Effector memory CD4-positive, alpha-beta T cell (primary cell): Measurements from ENCODE around the gene UBASH3B.

Source experiments
- DNase-seq, 3 donors: peaks; one replicate each; pipeline ENCODE4 v3.0.0-alpha.2; 2020
- H3K27ac ChIP-seq: 2 replicates; pipeline ENCODE4 v1.7.0; 2013; ENCODE audit warnings: mild to moderate bottlenecking, low read length, moderate library complexity; ENCODE audit not compliant: insufficient read depth, poor library complexity, severe bottlenecking
- H3K27me3 ChIP-seq: replicated peaks from 2 replicates; pipeline ENCODE4 v1.7.0; 2013; ENCODE audit warnings: mild to moderate bottlenecking, low read length; ENCODE audit not compliant: insufficient read depth, control insufficient read depth, poor library complexity, severe bottlenecking
- H3K36me3 ChIP-seq: 2 replicates; pipeline ENCODE4 v1.7.0; 2013; ENCODE audit warnings: mild to moderate bottlenecking, low read length, moderate library complexity; ENCODE audit not compliant: control insufficient read depth, insufficient read depth
- H3K4me1 ChIP-seq: 2 replicates; pipeline ENCODE4 v1.7.0; 2013; ENCODE audit warnings: low read length, mild to moderate bottlenecking; ENCODE audit not compliant: control insufficient read depth, insufficient read depth, poor library complexity, severe bottlenecking
- H3K4me3 ChIP-seq: 2 replicates; pipeline ENCODE4 v1.7.0; 2013; ENCODE audit warnings: low read length, low read depth, mild to moderate bottlenecking; ENCODE audit not compliant: insufficient read depth, poor library complexity, severe bottlenecking
- H3K9me3 ChIP-seq: 2 replicates; pipeline ENCODE4 v1.7.0; 2013; ENCODE audit warnings: mild to moderate bottlenecking, low read length, moderate library complexity; ENCODE audit not compliant: control insufficient read depth

The UBASH3B gene

GRCh38 chr11:122756417-122756816 lies 100.9 kb downstream of the UBASH3B start:
- Histone ChIP-seq H3K27ac (no peak overlapping the region), H3K4me1 (peaks cover 5% of the 10 kb centered on the region), H3K9me3 (no peaks in the 10 kb centered on the region)

DNA sequence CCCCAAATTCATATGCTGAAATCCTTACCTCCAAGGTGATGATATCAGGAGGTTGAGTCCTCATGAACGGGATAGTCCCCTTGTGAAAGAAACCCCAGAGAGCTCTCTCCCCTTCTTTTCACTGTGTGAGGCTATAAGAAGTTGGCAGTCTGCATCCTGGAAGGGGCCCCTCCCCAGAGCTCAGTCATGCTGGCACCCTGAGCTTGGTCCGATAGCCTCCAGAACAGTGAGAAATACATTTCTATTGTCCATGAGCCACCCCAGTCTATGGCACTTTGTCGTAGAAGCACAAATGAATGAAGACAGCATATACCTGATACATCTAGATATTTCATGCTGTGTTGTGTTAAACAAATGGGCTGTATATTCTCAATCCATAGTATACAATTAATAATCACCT lies 101.7 kb downstream of the UBASH3B start:
- H3K36me3 ChIP-seq = no peaks in the 10 kb centered on the region
- H3K4me1 ChIP-seq = peaks cover 5% of the 10 kb centered on the region
- H3K4me3 ChIP-seq = no peak overlapping the region
- H3K27ac ChIP-seq = no peak overlapping the region
- DNase-seq = no peak
- no peaks in the 10 kb centered on the region for H3K9me3 ChIP-seq
- H3K27me3 ChIP-seq = no peaks in the 10 kb centered on the region

More at GRCh38 chr11:122756417-122756816, 100.9 kb downstream of the UBASH3B start:
- DNase-seq = peak in 2 of 3 donors; percentile 20 to 25
- no peaks in the 10 kb centered on the region for H3K36me3 ChIP-seq
- H3K27me3 ChIP-seq = no peaks in the 10 kb centered on the region
- H3K4me3 ChIP-seq = no peak overlapping the region

GRCh38 chr11:122758339-122758738 lies 102.8 kb downstream of the UBASH3B start:
- Histone ChIP-seq H3K4me3 (no peak overlapping the region), H3K9me3 (no peaks in the 10 kb centered on the region), H3K36me3 (no peaks in the 10 kb centered on the region), H3K27ac (no peak overlapping the region), H3K4me1 (peaks cover 5% of the 10 kb centered on the region), H3K27me3 (no peaks in the 10 kb centered on the region)
- DNase-seq = no peak

- H3K4me3 ChIP-seq = no peak overlapping the region
- DNase-seq = no peak
- no peak overlapping the region for H3K27ac ChIP-seq
- H3K4me1 ChIP-seq = peaks cover 5% of the 10 kb centered on the region
- H3K9me3 ChIP-seq = no peaks in the 10 kb centered on the region
- H3K36me3 ChIP-seq = no peaks in the 10 kb centered on the region
- H3K27me3 ChIP-seq = no peaks in the 10 kb centered on the region
Measured at GRCh38 chr11:122758974-122759373, 103.5 kb downstream of the UBASH3B start.

GRCh38 chr11:122763108-122763507 lies 107.6 kb downstream of the UBASH3B start:
- Histone ChIP-seq H3K27ac (no peak overlapping the region), H3K4me3 (no peak overlapping the region), H3K36me3 (no peaks in the 10 kb centered on the region), H3K27me3 (no peaks in the 10 kb centered on the region), H3K4me1 (no peaks in the 10 kb centered on the region), H3K9me3 (no peaks in the 10 kb centered on the region)
- DNase-seq = no peak

GRCh38 chr11:122764371-122765090 lies 109.0 kb downstream of the UBASH3B start:
- Histone ChIP-seq H3K4me1 (no peaks in the 10 kb centered on the region), H3K9me3 (no peaks in the 10 kb centered on the region), H3K36me3 (no peaks in the 10 kb centered on the region), H3K27ac (no peak overlapping the region), H3K27me3 (no peaks in the 10 kb centered on the region), H3K4me3 (no peak overlapping the region)
- DNase-seq = no peak

GRCh38 chr11:122765487-122766131 lies 110.1 kb downstream of the UBASH3B start:
- no peak for DNase-seq
- H3K4me1 ChIP-seq = no peaks in the 10 kb centered on the region

GRCh38 chr11:122769126-122769780 lies 113.7 kb downstream of the UBASH3B start:
- DNase-seq = no peak
- Histone ChIP-seq H3K9me3 (no peaks in the 10 kb centered on the region), H3K27me3 (no peaks in the 10 kb centered on the region), H3K4me3 (no peak overlapping the region), H3K27ac (no peak overlapping the region), H3K4me1 (no peaks in the 10 kb centered on the region), H3K36me3 (no peaks in the 10 kb centered on the region)

More at GRCh38 chr11:122765487-122766131, 110.1 kb downstream of the UBASH3B start:
- Histone ChIP-seq H3K27me3 (no peaks in the 10 kb centered on the region), H3K27ac (no peak overlapping the region), H3K36me3 (no peaks in the 10 kb centered on the region), H3K9me3 (no peaks in the 10 kb centered on the region), H3K4me3 (no peak overlapping the region)

GRCh38 chr11:122772945-122773344 lies 117.4 kb downstream of the UBASH3B start:
- H3K36me3 ChIP-seq = peaks cover 4% of the 10 kb centered on the region
- no peak overlapping the region for H3K27ac ChIP-seq
- no peak overlapping the region for H3K4me3 ChIP-seq
- DNase-seq = no peak
- no peaks in the 10 kb centered on the region for H3K9me3 ChIP-seq
- H3K27me3 ChIP-seq = no peaks in the 10 kb centered on the region
- no peaks in the 10 kb centered on the region for H3K4me1 ChIP-seq

DNA sequence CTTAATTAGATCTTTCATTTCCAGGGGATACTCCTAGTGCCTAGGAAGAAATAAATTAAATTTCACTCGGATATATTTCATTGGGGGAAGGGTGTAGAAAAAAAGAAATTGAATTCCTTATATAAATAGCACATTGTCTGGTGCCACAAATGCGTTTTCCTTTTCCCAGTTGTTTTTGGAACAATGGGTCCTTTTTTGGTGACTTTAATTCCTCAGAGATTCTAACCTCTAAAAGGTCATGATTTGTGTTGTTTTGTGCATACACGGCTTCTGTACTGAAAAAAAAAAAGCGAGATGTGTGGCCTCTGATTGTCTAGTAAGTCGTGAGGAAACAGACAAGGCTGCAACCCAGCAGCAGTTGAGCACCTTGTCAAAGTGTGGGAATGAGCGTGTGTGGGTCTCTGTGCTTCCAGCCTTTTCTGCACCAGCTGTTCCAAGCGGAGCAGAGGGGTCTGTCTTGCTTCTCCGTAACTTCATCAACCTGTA lies 118.3 kb downstream of the UBASH3B start:
- H3K9me3 ChIP-seq = no peaks in the 10 kb centered on the region
- no peak for DNase-seq
- H3K36me3 ChIP-seq = peaks cover 6% of the 10 kb centered on the region
- no peaks in the 10 kb centered on the region for H3K27me3 ChIP-seq
- H3K4me3 ChIP-seq = no peak overlapping the region
- H3K4me1 ChIP-seq = no peaks in the 10 kb centered on the region
- H3K27ac ChIP-seq = no peak overlapping the region
